Mesothelial cell of epicardium (in vitro differentiated cells): ENCODE measurements around the gene SMIM30. TPM values are rescaled to one million over a fixed set of nuclear protein-coding genes. Genes with fewer than 3 reads are reported as not detected.

Experiments used
- DNase-seq, 2 experiments: peaks; one replicate each; pipeline ENCODE4 v3.0.0; 2021; ENCODE audit warnings: low spot score in 2 of 2; ENCODE audit not compliant: unreplicated experiment in 2 of 2
- H3K27ac Mint-ChIP-seq: 2 replicates; pipeline ENCODE4 v1.8.0; 2021; ENCODE audit warnings: mixed read lengths
- H3K27me3 Mint-ChIP-seq: 2 replicates; pipeline ENCODE4 v1.8.0; 2021; ENCODE audit warnings: low read depth, mixed read lengths
- H3K36me3 Mint-ChIP-seq: 2 replicates; pipeline ENCODE4 v1.8.0; 2021; ENCODE audit warnings: mixed read lengths
- H3K4me1 Mint-ChIP-seq: 2 replicates; pipeline ENCODE4 v1.8.0; 2021; ENCODE audit warnings: mixed read lengths
- H3K4me3 Mint-ChIP-seq: 2 replicates; pipeline ENCODE4 v1.8.0; 2021; ENCODE audit warnings: mild to moderate bottlenecking, moderate library complexity, mixed read lengths
- H3K9me3 Mint-ChIP-seq: 2 replicates; pipeline ENCODE4 v1.8.0; 2021; ENCODE audit warnings: mixed read lengths
- CTCF ChIP-seq: fragments of 200-600 bp; sonication (generic); IDR thresholded peaks from one replicate; pipeline ENCODE4 v1.5.0; 2021; ENCODE audit warnings: antibody characterized with exemption; ENCODE audit not compliant: unreplicated experiment
- total RNA-seq: library from RNA; stranded (reverse); gene quantifications from 3 replicates; pipeline ENCODE4 v1.2.1, GENCODE V29; 2021

The SMIM30 gene
- total RNA-seq, 1 donor from 2014 or later = 39.9 TPM

- H3K4me3 Mint-ChIP-seq = peak within 1 kb of the TSS; percentile 77
- H3K36me3 Mint-ChIP-seq = no peaks in the 10 kb centered on the region
- no peak for TF ChIP-seq CTCF
- H3K27ac Mint-ChIP-seq = peak within 1 kb of the TSS; percentile 88
- H3K9me3 Mint-ChIP-seq = no peaks in the 10 kb centered on the region
- H3K4me1 Mint-ChIP-seq = peaks cover 35% of the 10 kb centered on the region
- DNase-seq = peak; percentile 74 to 77
- H3K27me3 Mint-ChIP-seq = no peaks in the 10 kb centered on the region
Measured at GRCh38 chr7:113086431-113086888, 31.9 kb downstream of the SMIM30 start, which contains the start of gene GPR85. Gene GPR85 (minus strand): TSS chr7:113086827. CDS start chr7:113084721, 2,106 bp downstream.

- H3K27me3 Mint-ChIP-seq = no peaks in the 10 kb centered on the region
- H3K4me1 Mint-ChIP-seq = peaks cover 35% of the 10 kb centered on the region
- no peaks in the 10 kb centered on the region for H3K9me3 Mint-ChIP-seq
- no peaks in the 10 kb centered on the region for H3K36me3 Mint-ChIP-seq
- peak overlapping the region; percentile 25 for H3K27ac Mint-ChIP-seq
- H3K4me3 Mint-ChIP-seq = peak overlapping the region; percentile 62
- no peak for DNase-seq
- no peak for TF ChIP-seq CTCF
Measured at GRCh38 chr7:113085781-113086390, 32.5 kb downstream of the SMIM30 start.

GRCh38 chr7:113084496-113085172, 33.7 kb downstream of the SMIM30 start:
- H3K4me1 Mint-ChIP-seq = peaks cover 35% of the 10 kb centered on the region
- no peak for DNase-seq
- no peak for TF ChIP-seq CTCF
- H3K36me3 Mint-ChIP-seq = no peaks in the 10 kb centered on the region
- no peaks in the 10 kb centered on the region for H3K9me3 Mint-ChIP-seq
- no peak overlapping the region for H3K27ac Mint-ChIP-seq
- no peaks in the 10 kb centered on the region for H3K27me3 Mint-ChIP-seq
- no peak overlapping the region for H3K4me3 Mint-ChIP-seq

- no peak for TF ChIP-seq CTCF
- Mint-ChIP-seq H3K27me3 (no peaks in the 10 kb centered on the region), H3K9me3 (no peaks in the 10 kb centered on the region), H3K4me1 (peaks cover 35% of the 10 kb centered on the region), H3K36me3 (no peaks in the 10 kb centered on the region), H3K4me3 (no peak overlapping the region), H3K27ac (no peak overlapping the region)
- no peak for DNase-seq
Measured at GRCh38 chr7:113083816-113084495, 34.4 kb downstream of the SMIM30 start.

- no peak for DNase-seq
- Mint-ChIP-seq H3K36me3 (no peaks in the 10 kb centered on the region), H3K27ac (no peak overlapping the region), H3K9me3 (no peaks in the 10 kb centered on the region), H3K4me1 (peaks cover 32% of the 10 kb centered on the region), H3K4me3 (no peak overlapping the region), H3K27me3 (no peaks in the 10 kb centered on the region)
- no peak for TF ChIP-seq CTCF
Measured at GRCh38 chr7:113083132-113083815, 35.1 kb downstream of the SMIM30 start.
